HEK293 (cell line): Measurements from ENCODE around the gene CSGALNACT2.
A peak's percentile ranks its signal among the peaks of the same experiment; 100 is the strongest.

ENCODE experiments used
- CTCF ChIA-PET: fragments of 350-600 bp; formaldehyde crosslinking; extraction: SDS; loops from one replicate; lab custom pipeline; 2021; ENCODE audit warnings: antibody characterized with exemption; lab: Yijun Ruan, JAX
- POLR2A ChIA-PET: fragments of 300-600 bp; formaldehyde crosslinking; extraction: SDS; loops from one replicate; lab custom pipeline; 2020; ENCODE audit warnings: antibody characterized with exemption, inconsistent platforms; lab: Yijun Ruan, JAX
- H3K27ac ChIP-seq: fragments of 200-500 bp; sonication (Bioruptor generic); 2 replicates; pipeline ENCODE4 v1.5.1; 2014; ENCODE audit warnings: low read depth, low read length, control low read depth, inconsistent platforms; ENCODE audit errors: extremely low read depth
- H3K36me3 ChIP-seq, 2 experiments: fragments of 200-500 bp in 1 of 2; sonication (Bioruptor generic) in 1 of 2; 1 replicate in 1 of 2; 2 replicates in 1 of 2; pipeline ENCODE4 v1.5.1; 2014 to 2017; ENCODE audit warnings: inconsistent platforms in 2 of 2, low read length in 2 of 2; ENCODE audit not compliant: control insufficient read depth in 2 of 2, insufficient read depth in 1 of 2
- H3K4me1 ChIP-seq: fragments of 200-500 bp; sonication (Bioruptor generic); 2 replicates; pipeline ENCODE4 v1.5.1; 2014; ENCODE audit warnings: mild to moderate bottlenecking, low read length, inconsistent platforms; ENCODE audit not compliant: control insufficient read depth, insufficient read depth
- H3K4me3 ChIP-seq: 2 replicates; pipeline ENCODE4 v1.5.1; 2011; ENCODE audit warnings: low read depth, mild to moderate bottlenecking, control low read depth, low read length, moderate library complexity
- H3K9me3 ChIP-seq: fragments of 200-500 bp; sonication (Bioruptor generic); 2 replicates; pipeline ENCODE4 v1.5.1; 2014; ENCODE audit warnings: low read depth, low read length, inconsistent platforms; ENCODE audit not compliant: control insufficient read depth, insufficient read depth
- INSM2 ChIP-seq: fragments of 450-650 bp; formaldehyde crosslinking; IDR thresholded peaks from 2 replicates; pipeline ENCODE4 v1.5.1; 2016; ENCODE audit warnings: missing biosample characterization, missing genetic modification characterization
- KLF1 ChIP-seq: fragments of 450-650 bp; formaldehyde crosslinking; IDR thresholded peaks from 2 replicates; pipeline ENCODE4 v1.5.1; 2016; ENCODE audit warnings: missing biosample characterization, missing genetic modification characterization
- PRDM6 ChIP-seq: fragments of 450-650 bp; formaldehyde crosslinking; IDR thresholded peaks from 2 replicates; pipeline ENCODE4 v1.5.1; 2017; ENCODE audit warnings: missing biosample characterization, missing genetic modification characterization
- RBAK ChIP-seq: fragments of 450-650 bp; formaldehyde crosslinking; IDR thresholded peaks from 2 replicates; pipeline ENCODE4 v1.5.1; 2016; ENCODE audit warnings: missing biosample characterization, missing genetic modification characterization
- REPIN1 ChIP-seq: fragments of 450-650 bp; formaldehyde crosslinking; IDR thresholded peaks from 2 replicates; pipeline ENCODE4 v1.5.1; 2017; ENCODE audit warnings: missing biosample characterization, missing genetic modification characterization, low read depth
- ZBTB11 ChIP-seq: fragments of 450-650 bp; formaldehyde crosslinking; conservative IDR thresholded peaks from 2 replicates; pipeline ENCODE4 v1.5.1; 2016; ENCODE audit warnings: low read depth, missing biosample characterization, missing genetic modification characterization
- ZBTB21 ChIP-seq: fragments of 450-650 bp; formaldehyde crosslinking; IDR thresholded peaks from 2 replicates; pipeline ENCODE4 v1.5.1; 2017; ENCODE audit warnings: missing biosample characterization, missing genetic modification characterization
- ZIC2 ChIP-seq: fragments of 450-650 bp; formaldehyde crosslinking; IDR thresholded peaks from 2 replicates; pipeline ENCODE4 v1.5.1; 2016; ENCODE audit warnings: missing biosample characterization, missing genetic modification characterization
- ZNF157 ChIP-seq: fragments of 450-650 bp; formaldehyde crosslinking; IDR thresholded peaks from 2 replicates; pipeline ENCODE4 v1.5.1; 2016; ENCODE audit warnings: missing biosample characterization, missing genetic modification characterization
- ZNF214 ChIP-seq: fragments of 450-650 bp; formaldehyde crosslinking; IDR thresholded peaks from 2 replicates; pipeline ENCODE4 v1.5.1; 2017; ENCODE audit warnings: missing biosample characterization, mild to moderate bottlenecking, missing genetic modification characterization, borderline replicate concordance
- ZNF341 ChIP-seq: fragments of 450-650 bp; formaldehyde crosslinking; IDR thresholded peaks from 2 replicates; pipeline ENCODE4; 2016; ENCODE audit warnings: low read depth, missing biosample characterization, missing genetic modification characterization
- ZNF362 ChIP-seq: fragments of 450-650 bp; formaldehyde crosslinking; IDR thresholded peaks from 2 replicates; pipeline ENCODE4 v1.5.1; 2016; ENCODE audit warnings: missing biosample characterization, missing genetic modification characterization
- ZNF37A ChIP-seq: fragments of 450-650 bp; IDR thresholded peaks from 2 replicates; pipeline ENCODE4 v1.5.1; 2018; ENCODE audit warnings: missing biosample characterization, missing genetic modification characterization
- ZNF391 ChIP-seq: fragments of 450-650 bp; formaldehyde crosslinking; IDR thresholded peaks from 2 replicates; pipeline ENCODE4 v1.5.1; 2016; ENCODE audit warnings: low read depth, missing biosample characterization, missing genetic modification characterization, borderline replicate concordance
- ZNF404 ChIP-seq: fragments of 450-650 bp; formaldehyde crosslinking; IDR thresholded peaks from 2 replicates; pipeline ENCODE4 v1.5.1; 2017; ENCODE audit warnings: missing biosample characterization, missing genetic modification characterization
- ZNF473 ChIP-seq: fragments of 450-650 bp; formaldehyde crosslinking; IDR thresholded peaks from 2 replicates; pipeline ENCODE4 v1.5.1; 2017; ENCODE audit warnings: missing biosample characterization, missing genetic modification characterization
- ZNF560 ChIP-seq: fragments of 450-650 bp; formaldehyde crosslinking; IDR thresholded peaks from 2 replicates; pipeline ENCODE4 v1.5.1; 2017; ENCODE audit warnings: missing biosample characterization, missing genetic modification characterization, borderline replicate concordance
- ZNF600 ChIP-seq: fragments of 450-650 bp; formaldehyde crosslinking; IDR thresholded peaks from 2 replicates; pipeline ENCODE4 v1.5.1; 2016; ENCODE audit warnings: missing biosample characterization, missing genetic modification characterization
- TF ChIP-seq, protein P1 (sequence below): fragments of 450-650 bp; formaldehyde crosslinking; IDR thresholded peaks from 2 replicates; pipeline ENCODE4 v1.5.1; 2017; ENCODE audit warnings: missing biosample characterization, missing genetic modification characterization

Gene CSGALNACT2

GRCh38 chr10:43225787-43226153 lies 87.5 kb downstream of the CSGALNACT2 start:
- CTCF ChIA-PET, result no interaction called here
- no peaks in the 10 kb centered on the region for H3K4me1 ChIP-seq
- POLR2A ChIA-PET, result no interaction called here
- no peaks in the 10 kb centered on the region for H3K9me3 ChIP-seq
- no peak for TF ChIP-seq ZNF37A (tag by site-specific recombination)
- TF ChIP-seq KLF1 (tag by site-specific recombination), result peak; percentile 86
- TF ChIP-seq, all 188 proteins: peak for 1
- Histone ChIP-seq H3K36me3 (no peaks in the 10 kb centered on the region), H3K27ac (no peak overlapping the region), H3K4me3 (no peak overlapping the region)

GRCh38 chr10:43226441-43226840 lies 88.2 kb downstream of the CSGALNACT2 start:
- Histone ChIP-seq H3K27ac (no peak overlapping the region), H3K36me3 (no peaks in the 10 kb centered on the region), H3K4me1 (no peaks in the 10 kb centered on the region), H3K4me3 (no peak overlapping the region), H3K9me3 (no peaks in the 10 kb centered on the region)
- POLR2A ChIA-PET, result no interaction called here
- CTCF ChIA-PET, result no interaction called here
- TF ChIP-seq PRDM6, result no peak
- TF ChIP-seq ZNF560, result no peak
- TF ChIP-seq RBAK, result no peak
- no peak for TF ChIP-seq ZNF404 (tag by site-specific recombination)
- no peak for TF ChIP-seq ZNF341 (tag by site-specific recombination)
- no peak for TF ChIP-seq ZIC2 (tag by site-specific recombination)
- no peak for TF ChIP-seq ZNF157
- TF ChIP-seq REPIN1 (tag by site-specific recombination), result no peak
- no peak for TF ChIP-seq ZNF214 (tag by site-specific recombination)
- no peak for TF ChIP-seq ZBTB21
- TF ChIP-seq ZNF600 (tag by site-specific recombination), result no peak
- no peak for TF ChIP-seq ZNF473 (tag by site-specific recombination)
- TF ChIP-seq, protein P1, sequence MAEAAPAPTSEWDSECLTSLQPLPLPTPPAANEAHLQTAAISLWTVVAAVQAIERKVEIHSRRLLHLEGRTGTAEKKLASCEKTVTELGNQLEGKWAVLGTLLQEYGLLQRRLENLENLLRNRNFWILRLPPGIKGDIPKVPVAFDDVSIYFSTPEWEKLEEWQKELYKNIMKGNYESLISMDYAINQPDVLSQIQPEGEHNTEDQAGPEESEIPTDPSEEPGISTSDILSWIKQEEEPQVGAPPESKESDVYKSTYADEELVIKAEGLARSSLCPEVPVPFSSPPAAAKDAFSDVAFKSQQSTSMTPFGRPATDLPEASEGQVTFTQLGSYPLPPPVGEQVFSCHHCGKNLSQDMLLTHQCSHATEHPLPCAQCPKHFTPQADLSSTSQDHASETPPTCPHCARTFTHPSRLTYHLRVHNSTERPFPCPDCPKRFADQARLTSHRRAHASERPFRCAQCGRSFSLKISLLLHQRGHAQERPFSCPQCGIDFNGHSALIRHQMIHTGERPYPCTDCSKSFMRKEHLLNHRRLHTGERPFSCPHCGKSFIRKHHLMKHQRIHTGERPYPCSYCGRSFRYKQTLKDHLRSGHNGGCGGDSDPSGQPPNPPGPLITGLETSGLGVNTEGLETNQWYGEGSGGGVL, result no peak
- TF ChIP-seq ZBTB11, result no peak
- TF ChIP-seq ZNF391 (tag by site-specific recombination), result no peak
- TF ChIP-seq INSM2, result no peak
- TF ChIP-seq ZNF362 (tag by site-specific recombination), result no peak
